GM12872 (cell line): ENCODE measurements around the gene GNMT.

Source experiments
- CTCF ChIP-seq: IDR thresholded peaks from 3 replicates; pipeline ENCODE4 v1.5.1; 2011; ENCODE audit warnings: low read depth, mild to moderate bottlenecking, low read length, moderate library complexity; ENCODE audit not compliant: insufficient read depth

The GNMT gene

GRCh38 chr6:42981836-42982235, 21.3 kb downstream of the GNMT start:
- no peak for TF ChIP-seq CTCF

- TF ChIP-seq CTCF = no peak
Measured at GRCh38 chr6:42984001-42984923, 23.7 kb downstream of the GNMT start, which contains the start of gene PPP2R5D. Gene PPP2R5D, plus strand, starts transcription at chr6:42984570. Its CDS starts 108 bp downstream, at chr6:42984678.

GRCh38 chr6:42984924-42985475, 24.4 kb downstream of the GNMT start:
- TF ChIP-seq CTCF = no peak

- no peak for TF ChIP-seq CTCF
Measured at GRCh38 chr6:42987533-42988451, 27.2 kb downstream of the GNMT start.

- no peak for TF ChIP-seq CTCF
Measured at GRCh38 chr6:42988486-42989020, 28.0 kb downstream of the GNMT start.

- TF ChIP-seq CTCF = no peak
Measured at GRCh38 chr6:42989923-42990322, 29.4 kb downstream of the GNMT start.
